HG03280 (cell line): ENCODE measurements around the gene P2RX1.
"Not testable (repeated sequence)": the region's sequence is repeated elsewhere in the genome, so short reads cannot be mapped to it uniquely, and the experiment has no call there.

Experiments used
- ATAC-seq: cut with Tn5 transposase; IDR thresholded peaks from one replicate; pipeline ENCODE4 v1.9.1; 2021; ENCODE audit warnings: mild to moderate bottlenecking, moderate library complexity; ENCODE audit not compliant: unreplicated experiment

P2RX1 gene

GRCh38 chr17:3861761-3862681 lies 54.2 kb downstream of the P2RX1 start:
- ATAC-seq: no peak

- ATAC-seq: no peak
These were observed 55.1 kb downstream of the P2RX1 start for GRCh38 chr17:3860939-3861700.

GRCh38 chr17:3859940-3860339 lies 56.3 kb downstream of the P2RX1 start:
- ATAC-seq: no peak

- no peak for ATAC-seq
These were observed 58.8 kb downstream of the P2RX1 start for GRCh38 chr17:3857261-3858105.

- ATAC-seq: not testable (repeated sequence)
These were observed 62.1 kb downstream of the P2RX1 start for GRCh38 chr17:3854204-3854603.

GRCh38 chr17:3852561-3852960 lies 63.7 kb downstream of the P2RX1 start:
- no peak for ATAC-seq

GRCh38 chr17:3851461-3852100 lies 64.7 kb downstream of the P2RX1 start:
- no peak for ATAC-seq

- no peak for ATAC-seq
These were observed 67.9 kb downstream of the P2RX1 start for GRCh38 chr17:3848229-3848835.

- no peak for ATAC-seq
These were observed 69.0 kb downstream of the P2RX1 start for GRCh38 chr17:3847165-3847670.
